HepG2 (cell line): ENCODE measurements around the gene MYL9.

Experiments
- CTCF ChIP-seq: sonication (generic); formaldehyde crosslinking; IDR thresholded peaks from 2 replicates; pipeline ENCODE4 v1.5.0; 2020; ENCODE audit warnings: mild to moderate bottlenecking, missing genetic modification reagents, moderate library complexity
- NR1H2 ChIP-seq: sonication (generic); formaldehyde crosslinking; IDR thresholded peaks from 2 replicates; pipeline ENCODE4 v1.8.1; 2022; ENCODE audit warnings: low read depth, missing genetic modification reagents, borderline replicate concordance
- ZNF639 ChIP-seq: conservative IDR thresholded peaks from 2 replicates; pipeline ENCODE4 v1.6.1; 2018; ENCODE audit warnings: missing genetic modification reagents
- TF ChIP-seq, protein P1 (sequence below): sonication (generic); formaldehyde crosslinking; IDR thresholded peaks from 2 replicates; pipeline ENCODE4 v1.5.0; 2020; ENCODE audit warnings: mild to moderate bottlenecking, low read depth, missing genetic modification reagents, borderline replicate concordance

GRCh38 chr20:36521526-36521925 is 19.8 kb upstream of the MYL9 start:
- TF ChIP-seq NR1H2 = no peak
- TF ChIP-seq, protein P1, sequence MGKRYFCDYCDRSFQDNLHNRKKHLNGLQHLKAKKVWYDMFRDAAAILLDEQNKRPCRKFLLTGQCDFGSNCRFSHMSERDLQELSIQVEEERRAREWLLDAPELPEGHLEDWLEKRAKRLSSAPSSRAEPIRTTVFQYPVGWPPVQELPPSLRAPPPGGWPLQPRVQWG (CRISPR knock-in tag) = no peak
- TF ChIP-seq ZNF639 (CRISPR knock-in tag) = no peak
- no peak for TF ChIP-seq CTCF (CRISPR knock-in tag)
